Measurements from ENCODE around the gene EML6. TPM values are rescaled to one million over a fixed set of nuclear protein-coding genes. Genes with fewer than 3 reads are reported as not detected.

EML6 gene
- total and polyA plus RNA-seq, 10 of the 15 experiments (the other 5 are each of a cell fraction or from before 2014, with no cell fraction given): 0.09 to 0.67 (median 0.21) TPM

DNA sequence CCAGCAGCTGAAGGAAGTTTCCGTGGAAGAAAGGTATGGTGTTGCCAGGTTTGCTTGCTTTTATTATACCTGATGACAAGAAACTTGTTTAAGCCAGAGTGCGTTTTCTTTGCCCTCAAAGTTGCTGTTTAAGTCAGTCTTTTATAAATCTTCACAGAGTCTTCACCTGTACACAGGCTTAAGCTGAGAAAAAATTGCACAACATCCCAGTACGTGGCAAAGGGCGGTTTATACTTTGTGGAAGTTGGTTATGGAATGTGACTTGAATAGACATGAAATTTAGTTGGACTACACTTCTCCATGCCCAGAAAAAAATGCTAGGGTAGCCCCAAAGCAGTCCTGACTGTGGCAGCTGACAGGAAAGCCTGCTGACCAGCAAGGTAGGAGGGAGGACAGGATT lies 205.3 kb downstream of the EML6 start:
- no peak for DNase-seq (ENCODE audit: low read depth, low spot score)
- H3K4me1 ChIP-seq (ENCODE audit: control insufficient read depth, insufficient read depth, low read length): peaks cover 3% of the 10 kb centered on the region; the same call in 1 of the 2 replicates
- ChIA-PET SMC1A (ENCODE audit: uncharacterized antibody, unreplicated experiment) (interaction anchor here (1.1 kb wide), 1 partner anchor 9 kb away, joined by 4 read pairs; no protein-coding TSS in a partner anchor), RAD21 (ENCODE audit: unreplicated experiment) (no interaction called here), CTCF (no interaction called here), POLR2A (no interaction called here)
- no peak overlapping the region for H3K4me2 ChIP-seq (ENCODE audit: control insufficient read depth, insufficient read depth)
- TF ChIP-seq CHD2 (IDR thresholded peaks at IDR 0.05; ENCODE audit: borderline replicate concordance, low read depth, low read length): no peak
- no peak for TF ChIP-seq EP300 (IDR thresholded peaks at IDR 0.05; ENCODE audit: borderline replicate concordance in 1 of 2, control insufficient read depth in 1 of 2, low read depth in 2 of 2, low read length in 2 of 2)
- TF ChIP-seq, protein P1, sequence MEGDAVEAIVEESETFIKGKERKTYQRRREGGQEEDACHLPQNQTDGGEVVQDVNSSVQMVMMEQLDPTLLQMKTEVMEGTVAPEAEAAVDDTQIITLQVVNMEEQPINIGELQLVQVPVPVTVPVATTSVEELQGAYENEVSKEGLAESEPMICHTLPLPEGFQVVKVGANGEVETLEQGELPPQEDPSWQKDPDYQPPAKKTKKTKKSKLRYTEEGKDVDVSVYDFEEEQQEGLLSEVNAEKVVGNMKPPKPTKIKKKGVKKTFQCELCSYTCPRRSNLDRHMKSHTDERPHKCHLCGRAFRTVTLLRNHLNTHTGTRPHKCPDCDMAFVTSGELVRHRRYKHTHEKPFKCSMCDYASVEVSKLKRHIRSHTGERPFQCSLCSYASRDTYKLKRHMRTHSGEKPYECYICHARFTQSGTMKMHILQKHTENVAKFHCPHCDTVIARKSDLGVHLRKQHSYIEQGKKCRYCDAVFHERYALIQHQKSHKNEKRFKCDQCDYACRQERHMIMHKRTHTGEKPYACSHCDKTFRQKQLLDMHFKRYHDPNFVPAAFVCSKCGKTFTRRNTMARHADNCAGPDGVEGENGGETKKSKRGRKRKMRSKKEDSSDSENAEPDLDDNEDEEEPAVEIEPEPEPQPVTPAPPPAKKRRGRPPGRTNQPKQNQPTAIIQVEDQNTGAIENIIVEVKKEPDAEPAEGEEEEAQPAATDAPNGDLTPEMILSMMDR (IDR thresholded peaks at IDR 0.05 in 2 of 3, conservative IDR thresholded peaks at IDR 0.05 in 1 of 3; ENCODE audit: control insufficient read depth in 2 of 3, extremely low read depth in 1 of 3, insufficient read depth in 1 of 3, low read depth in 3 of 3, low read length in 3 of 3): no peak
- no peak for TF ChIP-seq LARP7 (IDR thresholded peaks at IDR 0.05)
- no peak for TF ChIP-seq PAX8 (IDR thresholded peaks at IDR 0.05)
- TF ChIP-seq MEF2A (IDR thresholded peaks at IDR 0.05; ENCODE audit: insufficient read depth, low read depth, low read length): no peak
- TF ChIP-seq POLR2A (IDR thresholded peaks at IDR 0.05; ENCODE audit: low read depth, low read length): no peak
- in situ Hi-C loops (cut with MboI): no loop called here
- ATAC-seq: no peak
- WGBS (ENCODE audit: insufficient coverage, insufficient replicate concordance, low lambda C conversion rate, missing lambda C conversion rate): 68% methylated on average over 4 of the region's 4 CpGs
- no peaks in the 10 kb centered on the region for H3K27me3 ChIP-seq (replicated peaks in 1 of 2; ENCODE audit: control insufficient read depth in 2 of 2, insufficient read depth in 2 of 2, low read length in 1 of 2)
- no peak overlapping the region for H3K27ac ChIP-seq (ENCODE audit: control insufficient read depth, insufficient read depth)
- BruUV-seq (replicated peaks): no TSS peak
- intact Hi-C loops (cut with micrococcal nuclease; ENCODE audit: unreplicated experiment): no loop called here
- no peak for FAIRE-seq
- H3K9me3 ChIP-seq (replicated peaks; ENCODE audit: control insufficient read depth, insufficient read depth, low read length): no peaks in the 10 kb centered on the region; the same call in 2 of the 3 replicates
- no peaks in the 10 kb centered on the region for H3K36me3 ChIP-seq (ENCODE audit: control insufficient read depth in 2 of 2, insufficient read depth in 2 of 2, low read length in 1 of 2)
- no peaks in the 10 kb centered on the region for H4K20me1 ChIP-seq (ENCODE audit: control insufficient read depth, insufficient read depth)
- H3K4me3 ChIP-seq: no peak overlapping the region
- no peak overlapping the region for H2AFZ ChIP-seq (ENCODE audit: control insufficient read depth, low read depth, low read length)
- no peaks in the 10 kb centered on the region for H3K79me2 ChIP-seq (ENCODE audit: control insufficient read depth, insufficient read depth, low read length)
- H3K9ac ChIP-seq (ENCODE audit: control insufficient read depth, insufficient read depth, low read length): no peak overlapping the region

Data from GM12878 (cell line).